VCaP (cell line): ENCODE data around the gene PCDHGB7.
"Not testable (repeated sequence)": the region's sequence is repeated elsewhere in the genome, so short reads cannot be mapped to it uniquely, and the experiment has no call there.

Experiments used
- H3K27ac ChIP-seq: fragments of 450-650 bp; 2 replicates; pipeline ENCODE4 v1.5.1; 2017
- TF ChIP-seq, protein P1 (sequence below): fragments of 450-650 bp; conservative IDR thresholded peaks from 2 replicates; pipeline ENCODE4 v1.5.1; 2017; ENCODE audit warnings: mild to moderate bottlenecking, moderate library complexity

Gene PCDHGB7

DNA sequence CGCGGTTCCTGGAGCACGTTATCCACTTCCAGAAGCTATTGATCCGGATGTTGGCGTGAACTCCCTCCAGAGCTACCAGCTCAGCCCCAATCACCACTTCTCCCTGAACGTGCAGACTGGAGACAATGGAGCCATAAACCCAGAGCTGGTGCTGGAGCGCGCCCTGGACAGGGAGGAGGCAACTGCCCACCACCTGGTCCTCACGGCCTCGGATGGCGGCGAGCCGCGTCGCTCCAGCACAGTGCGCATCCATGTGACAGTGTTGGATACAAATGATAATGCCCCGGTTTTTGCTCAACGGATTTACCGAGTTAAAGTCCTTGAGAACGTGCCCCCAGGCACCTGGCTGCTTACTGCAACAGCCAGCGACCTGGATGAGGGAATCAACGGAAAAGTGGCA, 14.1 kb upstream of the PCDHGB7 start:
- TF ChIP-seq, protein P1, sequence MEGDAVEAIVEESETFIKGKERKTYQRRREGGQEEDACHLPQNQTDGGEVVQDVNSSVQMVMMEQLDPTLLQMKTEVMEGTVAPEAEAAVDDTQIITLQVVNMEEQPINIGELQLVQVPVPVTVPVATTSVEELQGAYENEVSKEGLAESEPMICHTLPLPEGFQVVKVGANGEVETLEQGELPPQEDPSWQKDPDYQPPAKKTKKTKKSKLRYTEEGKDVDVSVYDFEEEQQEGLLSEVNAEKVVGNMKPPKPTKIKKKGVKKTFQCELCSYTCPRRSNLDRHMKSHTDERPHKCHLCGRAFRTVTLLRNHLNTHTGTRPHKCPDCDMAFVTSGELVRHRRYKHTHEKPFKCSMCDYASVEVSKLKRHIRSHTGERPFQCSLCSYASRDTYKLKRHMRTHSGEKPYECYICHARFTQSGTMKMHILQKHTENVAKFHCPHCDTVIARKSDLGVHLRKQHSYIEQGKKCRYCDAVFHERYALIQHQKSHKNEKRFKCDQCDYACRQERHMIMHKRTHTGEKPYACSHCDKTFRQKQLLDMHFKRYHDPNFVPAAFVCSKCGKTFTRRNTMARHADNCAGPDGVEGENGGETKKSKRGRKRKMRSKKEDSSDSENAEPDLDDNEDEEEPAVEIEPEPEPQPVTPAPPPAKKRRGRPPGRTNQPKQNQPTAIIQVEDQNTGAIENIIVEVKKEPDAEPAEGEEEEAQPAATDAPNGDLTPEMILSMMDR, result no peak
- H3K27ac ChIP-seq, result no peak overlapping the region

DNA sequence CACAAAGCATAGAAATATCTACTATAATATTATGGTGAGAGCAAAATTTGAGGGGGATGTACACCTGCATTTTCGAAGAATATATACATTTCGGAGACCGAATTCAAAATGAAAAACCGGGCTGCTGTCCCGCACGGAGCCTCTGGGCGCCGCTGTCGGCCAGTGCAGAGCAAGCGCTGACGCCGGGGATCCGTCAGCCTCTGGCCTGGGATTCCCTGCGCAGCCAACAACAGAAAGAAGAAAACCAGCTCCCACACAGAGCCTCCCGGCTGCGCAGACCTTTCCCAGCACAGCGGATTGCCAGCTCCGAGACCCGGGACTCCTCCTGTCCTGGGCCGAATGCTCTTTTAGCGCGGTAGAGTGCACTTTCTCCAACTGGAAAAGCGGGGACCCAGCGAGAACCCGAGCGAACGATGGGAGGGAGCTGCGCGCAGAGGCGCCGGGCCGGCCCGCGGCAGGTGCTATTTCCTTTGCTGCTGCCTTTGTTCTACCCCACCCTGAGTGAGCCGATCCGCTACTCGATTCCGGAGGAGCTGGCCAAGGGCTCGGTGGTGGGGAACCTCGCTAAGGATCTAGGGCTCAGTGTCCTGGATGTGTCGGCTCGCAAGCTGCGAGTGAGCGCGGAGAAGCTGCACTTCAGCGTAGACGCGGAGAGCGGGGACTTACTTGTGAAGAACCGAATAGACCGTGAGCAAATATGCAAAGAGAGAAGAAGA, 9.5 kb upstream of the PCDHGB7 start, which contains the start of gene PCDHGB6:
Gene PCDHGB6, plus strand, starts transcription at position 232 of the 716 bp plus-strand sequence. Its CDS starts 182 bp downstream, at position 414.
- H3K27ac ChIP-seq, result not testable (repeated sequence)

DNA sequence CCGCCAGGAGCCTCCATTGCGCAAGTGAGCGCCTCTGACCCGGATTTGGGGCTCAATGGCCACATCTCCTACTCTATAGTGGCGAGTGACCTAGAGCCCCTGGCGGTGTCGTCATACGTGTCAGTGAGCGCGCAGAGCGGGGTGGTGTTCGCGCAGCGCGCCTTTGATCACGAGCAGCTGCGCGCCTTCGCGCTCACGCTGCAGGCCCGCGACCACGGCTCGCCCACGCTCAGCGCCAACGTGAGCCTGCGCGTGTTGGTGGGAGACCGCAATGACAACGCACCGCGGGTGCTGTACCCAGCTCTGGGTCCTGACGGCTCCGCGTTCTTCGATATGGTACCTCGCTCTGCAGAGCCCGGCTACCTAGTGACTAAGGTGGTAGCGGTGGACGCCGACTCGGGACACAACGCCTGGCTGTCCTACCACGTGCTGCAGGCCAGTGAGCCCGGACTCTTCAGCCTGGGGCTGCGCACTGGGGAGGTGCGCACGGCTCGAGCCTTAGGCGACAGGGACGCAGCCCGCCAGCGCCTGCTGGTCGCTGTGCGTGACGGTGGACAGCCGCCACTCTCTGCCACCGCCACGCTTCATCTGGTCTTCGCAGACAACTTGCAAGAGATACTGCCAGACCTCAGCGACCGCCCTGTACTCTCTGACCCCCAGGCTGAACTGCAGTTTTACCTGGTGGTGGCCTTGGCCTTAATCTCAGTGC, 7.7 kb upstream of the PCDHGB7 start:
- H3K27ac ChIP-seq, result no peak overlapping the region
- TF ChIP-seq, protein P1, result no peak

DNA sequence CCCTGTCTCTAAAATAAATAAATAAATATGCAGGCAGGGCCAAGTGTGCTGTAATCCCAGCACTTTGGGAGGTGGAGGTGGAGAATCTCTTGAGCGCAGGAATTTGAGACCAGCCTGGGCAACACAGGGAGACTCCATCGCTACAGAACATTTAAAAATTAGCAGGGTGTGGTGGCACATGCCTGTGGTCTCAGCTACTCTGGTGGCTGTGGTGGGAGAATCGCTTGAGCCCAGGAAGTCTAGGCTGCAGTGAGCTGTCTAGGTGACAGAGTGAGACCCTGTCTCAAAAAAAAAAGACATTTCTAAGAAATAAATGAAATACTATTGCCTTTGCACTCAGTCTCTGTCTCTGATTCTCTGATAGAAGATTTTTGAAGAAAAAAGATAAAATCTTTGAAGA, 5.9 kb upstream of the PCDHGB7 start:
- H3K27ac ChIP-seq, result no peak overlapping the region
- TF ChIP-seq, protein P1, result no peak

DNA sequence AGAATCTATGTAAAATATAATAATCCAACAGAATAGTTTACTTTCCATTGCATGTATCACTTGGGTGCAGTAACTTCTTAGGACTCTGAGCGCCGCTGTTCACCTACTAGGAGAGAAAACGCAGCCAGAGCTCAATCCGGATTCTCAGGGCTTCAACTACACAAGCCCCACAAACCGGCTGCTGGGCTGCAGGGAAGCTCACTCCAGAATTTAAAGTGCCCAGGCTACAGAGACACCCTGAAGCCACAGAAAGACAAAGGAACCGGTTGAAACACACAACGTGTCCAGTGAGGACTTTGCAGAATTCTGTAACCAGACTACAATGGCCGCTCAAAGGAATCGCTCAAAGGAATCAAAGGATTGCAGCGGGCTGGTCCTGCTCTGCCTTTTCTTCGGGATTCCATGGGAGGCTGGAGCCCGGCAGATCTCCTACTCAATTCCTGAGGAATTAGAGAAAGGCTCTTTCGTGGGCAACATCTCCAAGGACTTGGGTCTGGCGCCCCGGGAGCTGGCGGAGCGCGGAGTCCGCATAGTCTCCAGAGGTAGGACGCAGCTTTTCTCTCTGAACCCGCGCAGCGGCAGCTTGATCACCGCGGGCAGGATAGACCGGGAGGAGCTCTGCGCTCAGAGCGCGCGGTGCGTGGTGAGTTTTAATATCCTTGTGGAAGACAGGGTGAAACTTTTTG, 4.5 kb upstream of the PCDHGB7 start, which contains the start of gene PCDHGA10:
Gene PCDHGA10, plus strand, starts transcription at position 134 of the 686 bp plus-strand sequence. Its CDS starts 189 bp downstream, at position 323.
- H3K27ac ChIP-seq, result no peak within 1 kb of the TSS
- TF ChIP-seq, protein P1, result peak; percentile 63

DNA sequence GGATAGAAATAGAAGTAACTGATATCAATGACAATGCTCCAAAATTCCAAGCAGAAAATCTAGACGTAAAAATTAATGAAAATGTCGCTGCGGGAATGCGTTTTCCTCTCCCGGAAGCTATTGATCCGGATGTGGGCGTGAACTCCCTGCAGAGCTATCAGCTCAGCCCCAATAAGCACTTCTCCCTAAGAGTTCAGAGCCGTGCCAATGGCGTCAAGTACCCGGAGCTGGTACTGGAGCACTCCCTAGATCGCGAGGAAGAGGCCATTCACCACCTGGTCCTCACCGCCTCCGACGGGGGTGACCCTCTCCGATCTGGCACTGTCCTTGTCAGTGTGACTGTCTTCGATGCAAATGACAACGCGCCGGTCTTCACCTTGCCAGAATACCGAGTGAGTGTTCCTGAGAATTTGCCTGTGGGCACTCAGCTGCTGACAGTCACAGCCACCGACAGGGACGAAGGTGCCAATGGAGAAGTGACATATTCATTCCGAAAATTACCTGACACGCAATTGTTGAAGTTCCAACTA, 3.9 kb upstream of the PCDHGB7 start:
- H3K27ac ChIP-seq, result no peak overlapping the region
- TF ChIP-seq, protein P1, result no peak

DNA sequence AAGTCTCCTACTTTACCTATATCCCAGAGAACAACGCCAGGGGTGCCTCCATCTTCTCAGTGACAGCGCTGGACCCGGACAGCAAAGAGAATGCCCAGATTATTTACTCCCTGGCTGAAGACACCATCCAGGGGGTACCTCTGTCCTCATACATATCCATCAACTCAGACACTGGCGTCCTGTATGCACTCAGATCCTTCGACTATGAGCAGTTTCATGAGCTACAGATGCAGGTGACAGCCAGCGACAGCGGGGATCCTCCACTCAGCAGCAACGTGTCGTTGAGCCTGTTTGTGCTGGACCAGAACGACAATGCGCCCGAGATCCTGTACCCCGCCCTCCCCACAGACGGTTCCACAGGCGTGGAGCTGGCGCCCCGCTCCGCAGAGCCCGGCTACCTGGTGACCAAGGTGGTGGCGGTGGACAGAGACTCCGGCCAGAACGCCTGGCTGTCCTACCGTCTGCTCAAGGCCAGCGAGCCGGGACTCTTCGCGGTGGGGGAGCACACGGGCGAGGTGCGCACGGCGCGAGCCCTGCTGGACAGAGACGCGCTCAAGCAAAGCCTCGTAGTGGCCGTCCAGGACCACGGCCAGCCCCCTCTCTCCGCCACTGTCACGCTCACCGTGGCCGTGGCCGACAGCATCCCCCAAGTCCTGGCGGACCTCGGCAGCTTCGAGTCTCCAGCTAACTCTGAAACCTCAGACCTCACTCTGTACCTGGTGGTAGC, 2.8 kb upstream of the PCDHGB7 start:
- H3K27ac ChIP-seq, result not testable (repeated sequence)

DNA sequence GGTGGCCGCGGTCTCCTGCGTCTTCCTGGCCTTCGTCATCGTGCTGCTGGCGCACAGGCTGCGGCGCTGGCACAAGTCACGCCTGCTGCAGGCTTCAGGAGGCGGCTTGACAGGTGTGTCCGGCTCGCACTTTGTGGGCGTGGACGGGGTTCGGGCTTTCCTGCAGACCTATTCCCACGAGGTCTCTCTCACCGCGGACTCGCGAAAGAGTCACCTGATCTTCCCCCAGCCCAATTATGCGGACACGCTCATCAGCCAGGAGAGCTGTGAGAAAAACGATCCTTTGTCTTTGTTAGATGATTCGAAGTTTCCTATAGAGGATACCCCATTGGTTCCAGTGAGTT, 2.2 kb upstream of the PCDHGB7 start:
- not testable (repeated sequence) for H3K27ac ChIP-seq
